Measurements from ENCODE around the gene AGTRAP. TPM values are rescaled to one million over a fixed set of nuclear protein-coding genes. Genes with fewer than 3 reads are reported as not detected.
A peak's percentile ranks its signal among the peaks of the same experiment; 100 is the strongest.

AGTRAP gene
- total and polyA plus RNA-seq, 9 of the 15 experiments (the other 6 are each of a cell fraction or from before 2014, with no cell fraction given): 26.8 to 105 (median 57.5) TPM

DNA sequence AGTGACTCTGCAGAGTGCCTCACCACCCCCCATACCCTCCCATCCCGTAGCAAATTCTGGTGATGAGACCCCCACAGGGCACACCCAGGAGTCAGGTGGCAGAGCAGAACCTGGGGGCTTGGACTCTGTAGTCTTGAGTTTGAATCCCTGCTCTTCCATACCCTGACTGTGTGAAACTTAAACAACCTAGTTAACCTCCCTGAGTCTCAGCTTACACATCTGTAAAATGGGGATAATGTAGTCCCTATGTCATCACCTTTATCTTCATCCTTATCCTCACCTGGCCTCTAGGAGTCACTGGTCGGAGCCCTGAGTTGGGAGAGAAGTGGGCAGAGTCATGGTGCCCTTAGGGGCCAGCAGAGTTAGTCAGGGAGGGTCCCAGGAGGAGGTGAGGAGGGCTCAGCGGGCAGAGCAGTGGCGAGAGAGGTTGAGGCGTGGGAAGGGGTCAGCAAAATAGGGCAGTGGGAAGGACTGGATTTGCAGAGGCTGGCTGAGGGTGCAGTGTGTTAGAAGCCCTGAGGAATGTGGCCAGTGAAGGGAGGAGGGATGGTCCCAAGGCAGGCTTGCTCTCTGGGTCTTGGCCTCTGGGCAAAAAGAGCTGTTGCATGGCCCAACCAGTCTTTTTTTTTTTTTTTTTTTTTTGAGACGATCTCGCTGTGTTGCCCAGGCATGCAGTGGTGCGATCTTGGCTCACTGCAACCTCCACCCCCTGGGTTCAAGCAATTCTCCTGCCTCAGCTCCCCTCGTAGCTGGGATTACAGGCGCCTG, 44.6 kb downstream of the AGTRAP start:
- H3K36me3 ChIP-seq (ENCODE audit: control insufficient read depth, insufficient read depth, low read length): no peaks in the 10 kb centered on the region
- BruUV-seq (replicated peaks): no TSS peak
- H3K4me1 ChIP-seq (replicated peaks in 1 of 2; ENCODE audit: control insufficient read depth in 2 of 2, insufficient read depth in 2 of 2, low read length in 2 of 2): peaks cover 8 to 48% of the 10 kb centered on the region in 2 experiments
- ATAC-seq: no peak
- no peak overlapping the region for H2AFZ ChIP-seq (ENCODE audit: low read depth, low read length)
- H3K4me2 ChIP-seq (ENCODE audit: insufficient read depth, low read length): no peak overlapping the region
- H4K20me1 ChIP-seq (replicated peaks; ENCODE audit: control insufficient read depth, insufficient read depth, low read length): no peaks in the 10 kb centered on the region; the same call in 1 of the 2 replicates
- WGBS (ENCODE audit: insufficient coverage, low coverage, missing lambda C conversion rate): 68% methylated on average over 7 of the region's 10 CpGs
- POLR2A ChIA-PET: interaction anchor here (1.0 to 8.5 kb wide), 6 partner anchors 8 to 128 kb away, joined by 3 to 66 read pairs (median 6); no protein-coding TSS in a partner anchor
- FAIRE-seq: peak; percentile 52
- in situ Hi-C loops (cut with MboI) (no loop called here), intact Hi-C loops (cut with micrococcal nuclease) (no loop called here)
- CTCF ChIA-PET (ENCODE audit: low intra/inter-chr PET ratio): no interaction called here
- H3K9ac ChIP-seq (ENCODE audit: insufficient read depth in 1 of 2, low read depth in 2 of 2, low read length in 2 of 2): 0 out of 4 replicates have a peak overlapping the region, but pooled peaks of 1 of the 2 experiments have one; percentile 3
- H3K79me2 ChIP-seq (ENCODE audit: control insufficient read depth, insufficient read depth, low read length): no peaks in the 10 kb centered on the region; the same call in 2 of the 3 replicates
- no peak for DNase-seq (ENCODE audit: extremely low read depth in 1 of 4, low spot score in 3 of 4)
- no peaks in the 10 kb centered on the region for H3K9me3 ChIP-seq (replicated peaks; ENCODE audit: control insufficient read depth, insufficient read depth, low read depth, low read length)
- no peak overlapping the region for H3K4me3 ChIP-seq
- H3K27me3 ChIP-seq (ENCODE audit: control insufficient read depth in 2 of 2, insufficient read depth in 2 of 2, low read length in 2 of 2): no peaks in the 10 kb centered on the region
- H3K9me1 ChIP-seq (ENCODE audit: control insufficient read depth, insufficient read depth, low read length): no peaks in the 10 kb centered on the region
- H3K27ac ChIP-seq (ENCODE audit: extremely low read depth, low read depth, low read length): no peak overlapping the region
- 0 out of 2 replicates have a peak, but pooled peaks have one; percentile 44 for TF ChIP-seq ESRRA (IDR thresholded peaks at IDR 0.05; ENCODE audit: borderline replicate concordance, low read depth)
- TF ChIP-seq, protein P1, sequence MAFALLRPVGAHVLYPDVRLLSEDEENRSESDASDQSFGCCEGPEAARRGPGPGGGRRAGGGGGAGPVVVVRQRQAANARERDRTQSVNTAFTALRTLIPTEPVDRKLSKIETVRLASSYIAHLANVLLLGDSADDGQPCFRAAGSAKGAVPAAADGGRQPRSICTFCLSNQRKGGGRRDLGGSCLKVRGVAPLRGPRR (CRISPR knock-in tag; IDR thresholded peaks at IDR 0.05): no peak
- TF ChIP-seq CBX3 (IDR thresholded peaks at IDR 0.05; ENCODE audit: borderline replicate concordance in 1 of 2, low read length in 2 of 2): peak in 1 of 2 experiments; percentile 84; a peak in 1 of 3 replicates
- no peak for TF ChIP-seq HNRNPLL (IDR thresholded peaks at IDR 0.05; ENCODE audit: low read depth, low read length, poor library complexity, severe bottlenecking)
- TF ChIP-seq ATF1 (CRISPR knock-in tag; IDR thresholded peaks at IDR 0.05): no peak
- 0 out of 2 replicates have a peak, but pooled peaks have one; percentile 9 for TF ChIP-seq ATF1 (tag; IDR thresholded peaks at IDR 0.05)
- TF ChIP-seq SMARCA5 (IDR thresholded peaks at IDR 0.05): peak; percentile 93
- peak; percentile 92 for TF ChIP-seq RBM25 (IDR thresholded peaks at IDR 0.05; ENCODE audit: low read depth, low read length, severe bottlenecking)
- peak; percentile 92 for TF ChIP-seq ADNP (tag; IDR thresholded peaks at IDR 0.05)
- TF ChIP-seq ZNF696 (CRISPR knock-in tag; conservative IDR thresholded peaks at IDR 0.05): no peak
- no peak for TF ChIP-seq SLC30A9 (CRISPR knock-in tag; IDR thresholded peaks at IDR 0.05)
- TF ChIP-seq CHD4 (IDR thresholded peaks at IDR 0.05; ENCODE audit: insufficient read depth, insufficient replicate concordance, low read depth, low read length, poor library complexity, severe bottlenecking): peak; percentile 89
- no peak for TF ChIP-seq PTTG1 (tag; IDR thresholded peaks at IDR 0.05; ENCODE audit: low read depth)
- TF ChIP-seq, protein P2, sequence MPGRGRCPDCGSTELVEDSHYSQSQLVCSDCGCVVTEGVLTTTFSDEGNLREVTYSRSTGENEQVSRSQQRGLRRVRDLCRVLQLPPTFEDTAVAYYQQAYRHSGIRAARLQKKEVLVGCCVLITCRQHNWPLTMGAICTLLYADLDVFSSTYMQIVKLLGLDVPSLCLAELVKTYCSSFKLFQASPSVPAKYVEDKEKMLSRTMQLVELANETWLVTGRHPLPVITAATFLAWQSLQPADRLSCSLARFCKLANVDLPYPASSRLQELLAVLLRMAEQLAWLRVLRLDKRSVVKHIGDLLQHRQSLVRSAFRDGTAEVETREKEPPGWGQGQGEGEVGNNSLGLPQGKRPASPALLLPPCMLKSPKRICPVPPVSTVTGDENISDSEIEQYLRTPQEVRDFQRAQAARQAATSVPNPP (IDR thresholded peaks at IDR 0.05; ENCODE audit: borderline replicate concordance, insufficient read depth, insufficient read length): no peak
- peak; percentile 90 for TF ChIP-seq HDAC2 (IDR thresholded peaks at IDR 0.05)
- TF ChIP-seq, protein P3, sequence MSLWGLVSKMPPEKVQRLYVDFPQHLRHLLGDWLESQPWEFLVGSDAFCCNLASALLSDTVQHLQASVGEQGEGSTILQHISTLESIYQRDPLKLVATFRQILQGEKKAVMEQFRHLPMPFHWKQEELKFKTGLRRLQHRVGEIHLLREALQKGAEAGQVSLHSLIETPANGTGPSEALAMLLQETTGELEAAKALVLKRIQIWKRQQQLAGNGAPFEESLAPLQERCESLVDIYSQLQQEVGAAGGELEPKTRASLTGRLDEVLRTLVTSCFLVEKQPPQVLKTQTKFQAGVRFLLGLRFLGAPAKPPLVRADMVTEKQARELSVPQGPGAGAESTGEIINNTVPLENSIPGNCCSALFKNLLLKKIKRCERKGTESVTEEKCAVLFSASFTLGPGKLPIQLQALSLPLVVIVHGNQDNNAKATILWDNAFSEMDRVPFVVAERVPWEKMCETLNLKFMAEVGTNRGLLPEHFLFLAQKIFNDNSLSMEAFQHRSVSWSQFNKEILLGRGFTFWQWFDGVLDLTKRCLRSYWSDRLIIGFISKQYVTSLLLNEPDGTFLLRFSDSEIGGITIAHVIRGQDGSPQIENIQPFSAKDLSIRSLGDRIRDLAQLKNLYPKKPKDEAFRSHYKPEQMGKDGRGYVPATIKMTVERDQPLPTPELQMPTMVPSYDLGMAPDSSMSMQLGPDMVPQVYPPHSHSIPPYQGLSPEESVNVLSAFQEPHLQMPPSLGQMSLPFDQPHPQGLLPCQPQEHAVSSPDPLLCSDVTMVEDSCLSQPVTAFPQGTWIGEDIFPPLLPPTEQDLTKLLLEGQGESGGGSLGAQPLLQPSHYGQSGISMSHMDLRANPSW (CRISPR knock-in tag; IDR thresholded peaks at IDR 0.05): 0 out of 2 replicates have a peak, but pooled peaks have one; percentile 49
- peak; percentile 86 to 92 for TF ChIP-seq KDM1A (IDR thresholded peaks at IDR 0.05)
